LoVo (cell line): ENCODE results near the gene TSPAN5.
"Not testable (repeated sequence)": the region's sequence is repeated elsewhere in the genome, so short reads cannot be mapped to it uniquely, and the experiment has no call there.

ENCODE experiments used
- DNase-seq: peaks from one replicate; pipeline ENCODE4 v3.0.0-alpha.2; 2016; ENCODE audit warnings: low spot score

The TSPAN5 gene

DNA sequence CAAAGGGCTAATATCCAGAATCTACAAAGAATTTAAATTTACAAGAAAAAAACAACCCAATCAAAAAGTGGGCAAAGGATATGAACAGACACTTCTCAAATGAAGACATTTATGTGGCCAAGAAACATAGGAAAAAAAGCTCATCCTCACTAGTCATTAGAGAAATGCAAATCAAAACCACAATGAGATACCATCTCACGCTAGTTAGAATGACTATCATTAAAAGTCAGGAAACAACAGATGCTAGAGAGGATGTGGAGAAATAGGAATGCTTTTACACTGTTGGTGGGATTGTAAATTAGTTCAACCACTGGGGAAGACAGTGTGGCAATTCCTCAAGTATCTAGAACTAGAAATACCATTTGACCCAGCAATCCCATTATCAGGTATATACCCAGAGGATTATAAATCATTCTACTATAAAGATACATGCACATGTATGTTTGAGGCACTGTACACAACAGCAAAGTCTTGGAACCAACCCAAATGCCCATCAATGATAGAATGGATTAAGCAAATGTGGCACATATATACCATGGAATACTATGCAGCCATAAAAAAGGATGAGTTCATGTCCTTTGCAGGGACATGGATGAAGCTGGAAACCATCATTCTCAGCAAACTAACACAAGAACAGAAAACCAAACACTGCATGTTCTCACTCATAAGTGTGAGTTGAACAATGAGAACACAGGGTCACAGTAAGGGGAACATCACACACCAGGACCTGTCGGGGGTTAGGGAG is 197.1 kb downstream of the TSPAN5 start:
- DNase-seq: not testable (repeated sequence)

DNA sequence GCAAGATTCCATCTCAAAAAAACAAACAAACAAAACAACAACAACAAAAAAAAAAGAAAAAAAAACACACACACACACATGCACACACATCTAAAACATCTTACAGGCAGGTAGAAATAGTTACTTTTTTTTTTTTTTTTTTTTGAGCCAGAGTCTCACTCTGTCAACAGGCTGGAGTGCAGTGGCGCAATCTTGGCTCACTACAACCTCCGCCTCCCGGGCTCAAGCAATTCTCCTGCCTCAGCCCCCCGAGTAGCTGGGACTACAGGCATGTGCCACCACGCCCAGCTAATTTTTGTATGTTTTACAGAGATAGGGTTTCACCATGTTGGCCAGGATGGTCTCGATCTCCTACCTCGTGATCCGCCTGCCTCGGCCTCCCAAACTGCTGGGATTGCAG is 201.0 kb downstream of the TSPAN5 start:
- DNase-seq: not testable (repeated sequence)

DNA sequence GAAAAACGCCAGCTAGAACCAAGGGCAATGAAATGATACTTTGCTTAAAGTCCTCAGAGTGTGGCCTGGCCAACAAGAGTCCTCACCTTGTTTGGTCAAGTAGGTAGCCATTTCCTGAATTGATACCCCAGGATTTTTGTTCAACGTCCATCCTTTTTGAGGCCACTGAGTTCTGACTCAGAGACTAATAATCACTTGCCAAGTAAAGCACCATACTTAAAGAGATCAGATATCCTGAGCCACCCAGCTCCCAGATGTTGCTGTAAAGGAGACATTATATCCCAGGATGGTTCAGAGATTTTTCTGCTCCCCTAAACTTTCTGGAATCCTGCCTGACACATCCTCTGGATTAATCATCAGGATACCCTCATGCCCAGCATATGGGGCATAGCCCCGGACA is 206.3 kb downstream of the TSPAN5 start:
- no peak for DNase-seq

DNA sequence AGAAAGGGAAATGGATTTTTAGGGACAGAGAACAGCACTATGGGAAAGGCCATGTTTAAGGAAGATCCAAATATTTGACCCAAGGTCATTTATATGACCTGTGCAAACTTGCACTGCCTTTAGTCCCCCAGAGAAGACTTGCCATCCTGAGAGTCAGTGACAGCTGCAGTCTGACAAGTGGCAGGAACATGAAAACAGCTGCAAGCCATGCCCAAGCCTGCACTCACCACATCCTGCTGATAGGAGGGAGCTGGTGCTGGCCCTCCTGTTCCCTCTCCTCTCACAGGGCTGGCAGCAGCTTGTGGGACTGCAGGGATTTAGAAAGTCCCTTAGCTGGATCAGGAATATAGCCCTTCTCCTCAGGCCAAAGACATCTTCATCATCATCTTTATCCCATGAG is 209.5 kb downstream of the TSPAN5 start:
- DNase-seq: no peak

DNA sequence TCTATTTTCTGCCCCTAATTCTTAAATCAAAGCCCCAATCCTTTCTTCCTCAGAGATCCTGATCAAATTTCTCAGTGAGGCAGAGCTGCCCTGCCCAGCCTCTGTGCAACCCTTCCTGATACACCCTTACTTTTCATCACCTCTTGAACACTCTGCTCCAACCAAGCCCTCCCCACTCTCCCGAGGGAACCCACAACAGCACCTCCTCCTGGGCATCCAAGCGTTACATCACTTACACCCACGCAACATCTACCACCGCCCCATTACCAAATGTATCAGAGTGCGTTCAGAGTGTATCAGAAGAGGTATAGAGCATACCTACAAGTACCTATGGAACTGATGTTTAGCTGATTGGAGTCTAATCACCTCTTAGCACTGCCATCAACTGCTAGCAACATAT is 210.8 kb downstream of the TSPAN5 start:
- DNase-seq: no peak

DNA sequence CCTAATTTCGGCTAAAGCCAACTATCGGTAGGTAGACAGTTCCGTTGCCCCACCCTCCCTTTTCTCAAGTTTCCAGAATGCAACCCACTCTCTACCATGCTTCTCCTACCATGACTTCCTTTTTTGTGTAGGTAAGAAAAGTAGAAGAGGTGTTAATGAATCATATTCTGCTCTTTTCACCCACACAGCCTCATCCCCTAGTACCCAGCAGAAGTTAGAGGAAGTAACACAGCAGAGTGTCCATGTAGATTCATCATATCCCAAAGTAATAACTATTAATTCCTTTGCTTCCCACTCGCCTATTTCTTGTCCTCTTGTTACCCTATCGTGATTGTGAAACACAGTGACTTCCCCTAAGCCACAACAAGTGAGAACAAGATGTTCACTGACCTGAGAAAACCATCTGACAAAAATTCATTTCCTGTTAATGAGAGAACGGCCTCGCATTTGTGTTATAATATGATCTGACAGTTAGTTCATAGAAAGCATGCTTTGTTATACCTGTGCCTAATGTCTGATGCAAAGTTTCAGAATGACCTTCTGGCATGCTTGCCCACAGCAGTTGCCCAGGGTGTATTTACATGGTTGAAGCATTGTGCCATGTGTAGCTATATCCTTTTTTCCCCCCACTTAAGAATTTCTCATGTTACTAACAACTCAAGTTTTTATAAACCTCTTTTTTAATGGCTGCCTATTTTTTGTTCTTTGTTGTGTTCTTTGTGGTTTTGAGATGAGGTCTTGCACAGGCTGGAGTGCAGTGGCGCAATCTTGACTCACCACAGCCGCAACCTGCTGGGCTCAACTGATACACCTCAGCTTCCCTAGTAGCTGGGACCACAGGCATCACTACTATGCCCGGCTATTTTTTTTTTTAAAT is 211.7 kb downstream of the TSPAN5 start:
- DNase-seq: no peak

DNA sequence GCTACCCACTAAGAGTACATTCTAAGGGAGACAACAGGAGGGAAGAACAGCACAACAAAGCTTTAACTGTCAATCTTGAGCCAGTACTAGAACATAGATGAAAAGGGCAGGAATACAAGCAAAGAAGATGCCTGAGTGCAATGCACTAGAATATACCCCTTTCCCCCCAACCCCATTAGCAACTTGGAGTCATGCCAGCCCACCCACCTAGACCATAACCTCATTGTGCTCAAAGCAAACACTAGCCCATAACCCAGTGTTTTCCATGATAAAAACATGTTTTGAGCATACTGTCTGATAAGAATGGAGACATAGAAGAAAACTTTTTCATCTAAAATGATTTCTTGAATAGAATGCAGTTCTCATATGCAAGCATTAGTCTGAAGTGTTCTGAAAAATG is 214.0 kb downstream of the TSPAN5 start:
- DNase-seq: no peak

DNA sequence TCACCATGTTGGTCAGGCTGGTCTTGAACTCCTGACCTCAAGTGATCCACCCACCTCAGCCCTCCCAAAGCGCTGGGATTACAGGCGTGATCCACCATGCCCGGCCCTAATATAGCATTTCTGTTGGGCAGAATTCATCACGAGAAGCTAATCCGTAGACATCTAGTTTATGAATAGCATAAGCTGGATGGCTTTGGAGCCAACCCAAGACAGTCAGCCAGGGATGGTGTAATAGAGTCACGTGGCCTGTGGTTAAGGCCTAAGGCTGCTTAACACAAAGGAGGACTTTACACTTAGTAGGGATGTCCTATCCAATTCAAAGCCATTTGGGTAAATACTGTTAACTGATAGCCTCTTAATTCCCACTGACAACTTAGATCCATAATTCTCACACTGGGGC is 223.6 kb downstream of the TSPAN5 start:
- DNase-seq: no peak

DNA sequence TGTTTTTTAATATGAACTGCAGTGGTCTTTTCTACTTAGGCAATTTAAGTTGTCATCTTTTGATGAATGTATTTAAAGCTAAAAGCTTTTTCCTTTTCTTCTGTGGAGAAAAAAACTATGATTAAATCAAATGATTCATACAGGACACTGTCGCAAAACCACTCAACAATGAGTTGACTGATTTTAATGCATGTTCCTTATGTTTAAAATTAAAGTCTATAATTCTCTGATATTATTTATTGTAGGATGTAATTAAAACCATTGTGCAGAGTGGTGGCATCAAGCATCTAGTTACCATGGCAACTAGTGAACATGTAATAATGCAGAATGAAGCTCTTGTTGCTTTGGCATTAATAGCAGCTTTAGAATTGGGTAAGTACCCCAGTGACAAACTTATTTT is 224.7 kb downstream of the TSPAN5 start:
- DNase-seq: no peak

DNA sequence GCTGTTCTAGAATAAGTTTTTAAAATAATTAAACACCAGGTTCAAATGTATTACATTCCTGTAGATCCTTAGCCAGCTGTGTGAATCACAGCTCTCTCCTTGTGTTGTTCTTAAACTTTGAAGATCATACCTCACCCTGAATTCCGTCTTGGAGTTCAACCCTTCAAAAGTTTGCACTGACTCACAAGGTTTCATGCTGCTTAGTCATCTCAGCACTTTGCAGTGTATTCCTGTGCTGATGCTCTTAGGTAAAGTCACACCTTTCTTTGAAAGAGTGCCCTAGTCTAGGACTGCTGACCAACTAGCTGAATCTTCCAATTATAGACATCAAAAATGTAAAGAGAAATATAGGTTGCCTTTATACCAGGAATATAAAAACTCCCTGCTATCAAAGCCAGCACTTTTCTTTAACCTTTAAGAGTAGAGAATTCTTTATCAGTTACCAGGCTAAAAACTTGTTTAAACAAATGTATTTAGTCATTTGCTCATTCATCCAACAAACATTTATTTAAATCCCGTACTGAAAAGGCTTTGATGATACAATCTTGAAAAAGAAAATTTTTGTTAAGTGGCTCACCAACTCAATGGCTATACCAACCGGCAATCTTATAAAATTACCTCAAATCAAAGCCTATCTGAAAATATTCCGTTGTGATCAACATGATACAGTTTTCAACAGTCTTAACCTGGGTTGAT is 227.6 kb downstream of the TSPAN5 start:
- DNase-seq: peak; percentile 23

DNA sequence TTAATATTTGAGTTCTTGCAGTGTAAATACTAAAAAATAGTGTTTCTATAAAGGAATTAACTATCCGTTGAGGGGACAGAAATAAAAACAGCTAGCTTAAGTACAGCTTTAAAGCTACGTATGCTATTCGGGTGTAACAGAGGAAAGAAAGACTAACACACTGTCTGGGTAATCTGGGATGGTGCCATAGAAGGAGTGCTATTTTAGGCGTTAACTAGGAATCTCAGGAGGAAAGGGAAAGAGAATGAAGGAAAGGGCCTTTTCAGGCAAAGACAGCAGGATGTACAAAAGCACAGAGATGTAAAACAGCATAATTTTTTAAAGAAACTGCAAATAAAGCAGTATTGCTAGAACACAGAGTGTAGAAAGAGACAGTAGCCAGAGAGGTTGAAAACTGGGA is 235.4 kb downstream of the TSPAN5 start:
- DNase-seq: no peak

DNA sequence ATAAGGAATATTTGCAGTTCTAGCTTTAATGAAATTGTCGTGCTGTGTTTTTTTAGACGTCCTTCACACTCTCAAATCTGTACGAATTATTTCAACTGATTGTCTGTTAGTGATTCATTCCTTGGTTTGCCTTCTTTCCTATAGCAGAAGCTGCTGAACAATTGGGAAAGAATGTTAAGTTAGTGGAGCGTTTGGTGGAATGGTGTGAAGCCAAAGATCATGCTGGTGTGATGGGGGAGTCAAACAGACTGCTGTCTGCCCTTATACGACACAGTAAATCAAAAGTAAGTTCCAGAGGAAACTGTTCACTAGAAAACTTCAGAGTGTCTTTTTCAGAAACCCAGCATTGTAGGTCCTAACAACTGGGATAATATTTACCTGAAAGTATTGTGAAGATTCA is 237.3 kb downstream of the TSPAN5 start:
- no peak for DNase-seq
